Measurements from ENCODE around the gene SLC7A8.

GRCh38 chr14:23120541-23121251 is 62.8 kb downstream of the SLC7A8 start:
- TF ChIP-seq POLR2A (IDR thresholded peaks at IDR 0.05; ENCODE audit: low read length) (no peak), GATA1 (IDR thresholded peaks at IDR 0.05; ENCODE audit: low read depth, low read length) (no peak)
